SK-N-MC (cell line): Measurements from ENCODE around the gene COX11.

Experiments used
- EZH2 ChIP-seq: fragments of 200-600 bp; sonication (generic); IDR thresholded peaks from one replicate; pipeline ENCODE4 v1.6.1; 2017; ENCODE audit warnings: antibody characterized with exemption
- FOXP2 ChIP-seq: optimal IDR thresholded peaks from 2 replicates; pipeline ENCODE3; 2011; ENCODE audit warnings: mild to moderate bottlenecking, moderate library complexity; ENCODE audit not compliant: insufficient read depth; ENCODE audit errors: extremely low read length, control extremely low read depth
- POLR2AphosphoS5 ChIP-seq: IDR thresholded peaks from 2 replicates; pipeline ENCODE4 v1.6.1; 2012; ENCODE audit warnings: mild to moderate bottlenecking, low read depth, low read length, borderline replicate concordance

DNA sequence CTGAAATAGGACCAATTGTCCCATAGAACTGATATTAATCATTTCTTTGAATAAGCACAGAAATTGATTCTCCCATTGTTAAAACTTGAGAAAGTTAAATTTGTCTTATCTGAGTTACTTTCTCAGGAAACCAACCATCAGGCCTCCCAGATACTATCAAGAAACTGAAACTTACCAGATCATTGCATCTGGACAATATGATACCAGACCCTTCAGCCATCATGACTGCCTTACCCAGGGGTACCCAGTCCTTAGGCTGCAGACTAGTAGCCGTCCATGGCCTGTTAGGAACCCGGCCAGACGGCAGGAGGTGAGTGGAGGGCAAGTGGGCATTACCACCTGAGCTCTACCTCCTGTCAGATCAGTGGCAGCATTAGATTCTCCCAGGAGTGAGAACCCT is 7.9 kb upstream of the COX11 start:
- no peak for TF ChIP-seq EZH2
- no peak for TF ChIP-seq POLR2AphosphoS5
- TF ChIP-seq FOXP2 = no peak
